Stomach (tissue), 4 donors: ENCODE results near the gene ADSS1.

Experiments used
- EP300 ChIP-seq: sonication (generic); formaldehyde crosslinking; IDR thresholded peaks from one replicate; pipeline ENCODE4 v1.6.1; 2017; ENCODE audit warnings: antibody characterized with exemption
- TF ChIP-seq, protein P1 (sequence below), 7 experiments: fragments of 450-650 bp in 4 of 7; fragments of 200-600 bp in 3 of 7; sonication (generic) in 3 of 7; IDR thresholded peaks; one replicate each; pipeline ENCODE4 v1.5.1; 2016 to 2019; ENCODE audit warnings: antibody characterized with exemption in 7 of 7, control low read depth in 2 of 7, mild to moderate bottlenecking in 1 of 7

DNA sequence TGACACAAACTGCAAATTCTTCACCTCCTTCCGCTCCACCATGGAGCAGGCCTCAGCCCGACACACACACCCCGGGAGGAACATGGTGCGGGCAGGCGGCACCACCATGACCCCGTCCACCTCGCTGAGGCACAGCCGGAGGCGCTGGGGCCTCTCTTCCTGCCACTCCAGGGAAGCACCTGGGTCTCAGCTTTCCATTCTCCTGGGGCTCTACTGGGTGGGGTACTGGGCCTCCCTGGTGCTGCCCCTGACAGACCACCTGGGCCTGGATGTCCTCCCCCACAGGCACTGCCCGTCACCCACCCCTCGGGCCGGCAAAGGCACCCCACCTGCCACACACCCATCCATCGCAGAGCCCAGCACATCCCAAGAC, 61.7 kb downstream of the ADSS1 start:
- TF ChIP-seq, protein P1, sequence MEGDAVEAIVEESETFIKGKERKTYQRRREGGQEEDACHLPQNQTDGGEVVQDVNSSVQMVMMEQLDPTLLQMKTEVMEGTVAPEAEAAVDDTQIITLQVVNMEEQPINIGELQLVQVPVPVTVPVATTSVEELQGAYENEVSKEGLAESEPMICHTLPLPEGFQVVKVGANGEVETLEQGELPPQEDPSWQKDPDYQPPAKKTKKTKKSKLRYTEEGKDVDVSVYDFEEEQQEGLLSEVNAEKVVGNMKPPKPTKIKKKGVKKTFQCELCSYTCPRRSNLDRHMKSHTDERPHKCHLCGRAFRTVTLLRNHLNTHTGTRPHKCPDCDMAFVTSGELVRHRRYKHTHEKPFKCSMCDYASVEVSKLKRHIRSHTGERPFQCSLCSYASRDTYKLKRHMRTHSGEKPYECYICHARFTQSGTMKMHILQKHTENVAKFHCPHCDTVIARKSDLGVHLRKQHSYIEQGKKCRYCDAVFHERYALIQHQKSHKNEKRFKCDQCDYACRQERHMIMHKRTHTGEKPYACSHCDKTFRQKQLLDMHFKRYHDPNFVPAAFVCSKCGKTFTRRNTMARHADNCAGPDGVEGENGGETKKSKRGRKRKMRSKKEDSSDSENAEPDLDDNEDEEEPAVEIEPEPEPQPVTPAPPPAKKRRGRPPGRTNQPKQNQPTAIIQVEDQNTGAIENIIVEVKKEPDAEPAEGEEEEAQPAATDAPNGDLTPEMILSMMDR (IDR thresholded peaks at IDR 0.05) = no peak
- no peak for TF ChIP-seq EP300
